ENCODE measurements around the gene NPSR1.

DNA sequence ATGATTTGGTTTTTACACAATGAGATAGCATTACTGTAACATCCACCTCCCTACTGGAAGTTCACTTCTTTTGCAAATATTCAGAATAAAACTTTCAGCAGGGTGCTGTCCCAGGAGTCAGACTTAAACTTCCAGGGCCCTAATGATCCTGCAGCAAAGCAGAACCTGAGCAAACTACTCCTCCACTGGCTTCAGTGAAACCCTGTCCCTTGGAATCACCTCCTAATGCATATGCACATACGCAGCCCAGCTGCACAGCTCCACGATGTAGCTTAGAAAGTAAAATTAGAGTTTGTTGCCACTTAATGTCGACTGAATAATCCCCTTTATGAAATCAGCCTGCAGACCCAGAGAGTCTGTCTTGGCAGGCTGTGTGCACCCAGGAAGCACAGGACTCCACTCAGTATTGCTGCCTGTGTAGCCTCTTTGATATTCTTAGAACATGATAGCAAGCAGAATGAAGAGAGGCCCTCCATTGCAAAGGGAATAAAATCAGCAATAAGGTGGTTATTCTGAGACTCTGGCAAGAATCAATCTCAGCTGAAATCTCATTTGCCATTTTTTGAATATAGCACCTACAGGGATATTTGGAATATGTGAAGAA lies 1.6 kb downstream of the NPSR1 start:
- TF ChIP-seq, protein P1, sequence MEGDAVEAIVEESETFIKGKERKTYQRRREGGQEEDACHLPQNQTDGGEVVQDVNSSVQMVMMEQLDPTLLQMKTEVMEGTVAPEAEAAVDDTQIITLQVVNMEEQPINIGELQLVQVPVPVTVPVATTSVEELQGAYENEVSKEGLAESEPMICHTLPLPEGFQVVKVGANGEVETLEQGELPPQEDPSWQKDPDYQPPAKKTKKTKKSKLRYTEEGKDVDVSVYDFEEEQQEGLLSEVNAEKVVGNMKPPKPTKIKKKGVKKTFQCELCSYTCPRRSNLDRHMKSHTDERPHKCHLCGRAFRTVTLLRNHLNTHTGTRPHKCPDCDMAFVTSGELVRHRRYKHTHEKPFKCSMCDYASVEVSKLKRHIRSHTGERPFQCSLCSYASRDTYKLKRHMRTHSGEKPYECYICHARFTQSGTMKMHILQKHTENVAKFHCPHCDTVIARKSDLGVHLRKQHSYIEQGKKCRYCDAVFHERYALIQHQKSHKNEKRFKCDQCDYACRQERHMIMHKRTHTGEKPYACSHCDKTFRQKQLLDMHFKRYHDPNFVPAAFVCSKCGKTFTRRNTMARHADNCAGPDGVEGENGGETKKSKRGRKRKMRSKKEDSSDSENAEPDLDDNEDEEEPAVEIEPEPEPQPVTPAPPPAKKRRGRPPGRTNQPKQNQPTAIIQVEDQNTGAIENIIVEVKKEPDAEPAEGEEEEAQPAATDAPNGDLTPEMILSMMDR (IDR thresholded peaks at IDR 0.05; ENCODE audit: poor library complexity) = no peak
- no peak for TF ChIP-seq EZH2 (IDR thresholded peaks at IDR 0.05; ENCODE audit: borderline replicate concordance)
- no peak for TF ChIP-seq EZH2phosphoT487 (IDR thresholded peaks at IDR 0.05; ENCODE audit: low read depth, severe bottlenecking, unreplicated experiment)

Measured in hepatocyte (in vitro differentiated cells).